ENCODE measurements around the gene LRP11. TPM values are rescaled to one million over a fixed set of nuclear protein-coding genes. Genes with fewer than 3 reads are reported as not detected.

LRP11 gene
- total and polyA plus RNA-seq, 9 of the 15 experiments (the other 6 are each of a cell fraction or from before 2014, with no cell fraction given): 0.51 to 3.5 (median 2.4) TPM

- Histone ChIP-seq H3K79me2 (ENCODE audit: control insufficient read depth, insufficient read depth, low read length) (no peaks in the 10 kb centered on the region), H3K27me3 (ENCODE audit: control insufficient read depth in 2 of 2, insufficient read depth in 2 of 2, low read length in 2 of 2) (peaks cover 62 to 63% of the 10 kb centered on the region in 2 experiments; a peak in 4 of 5 replicates), H2AFZ (ENCODE audit: low read depth, low read length) (no peak overlapping the region), H3K9me3 (replicated peaks; ENCODE audit: control insufficient read depth, insufficient read depth, low read depth, low read length) (no peaks in the 10 kb centered on the region), H4K20me1 (replicated peaks; ENCODE audit: control insufficient read depth, insufficient read depth, low read length) (no peaks in the 10 kb centered on the region), H3K4me2 (ENCODE audit: insufficient read depth, low read length) (no peak overlapping the region), H3K4me1 (replicated peaks in 1 of 2; ENCODE audit: control insufficient read depth in 2 of 2, insufficient read depth in 2 of 2, low read length in 2 of 2) (no peaks in the 10 kb centered on the region), H3K4me3 (no peak overlapping the region), H3K9me1 (ENCODE audit: control insufficient read depth, insufficient read depth, low read length) (no peaks in the 10 kb centered on the region), H3K9ac (ENCODE audit: insufficient read depth in 1 of 2, low read depth in 2 of 2, low read length in 2 of 2) (0 out of 4 replicates have a peak overlapping the region, but pooled peaks of 1 of the 2 experiments have one; percentile 4), H3K27ac (ENCODE audit: extremely low read depth, low read depth, low read length) (no peak overlapping the region), H3K36me3 (ENCODE audit: control insufficient read depth, insufficient read depth, low read length) (no peaks in the 10 kb centered on the region)
- WGBS (ENCODE audit: insufficient coverage, low coverage, missing lambda C conversion rate): 9% methylated on average over 7 of the region's 7 CpGs
- ATAC-seq: no peak
- intact Hi-C loops (cut with micrococcal nuclease) (no loop called here), in situ Hi-C loops (cut with MboI) (no loop called here)
- no TSS peak for BruUV-seq (replicated peaks)
- TF ChIP-seq, protein P1, sequence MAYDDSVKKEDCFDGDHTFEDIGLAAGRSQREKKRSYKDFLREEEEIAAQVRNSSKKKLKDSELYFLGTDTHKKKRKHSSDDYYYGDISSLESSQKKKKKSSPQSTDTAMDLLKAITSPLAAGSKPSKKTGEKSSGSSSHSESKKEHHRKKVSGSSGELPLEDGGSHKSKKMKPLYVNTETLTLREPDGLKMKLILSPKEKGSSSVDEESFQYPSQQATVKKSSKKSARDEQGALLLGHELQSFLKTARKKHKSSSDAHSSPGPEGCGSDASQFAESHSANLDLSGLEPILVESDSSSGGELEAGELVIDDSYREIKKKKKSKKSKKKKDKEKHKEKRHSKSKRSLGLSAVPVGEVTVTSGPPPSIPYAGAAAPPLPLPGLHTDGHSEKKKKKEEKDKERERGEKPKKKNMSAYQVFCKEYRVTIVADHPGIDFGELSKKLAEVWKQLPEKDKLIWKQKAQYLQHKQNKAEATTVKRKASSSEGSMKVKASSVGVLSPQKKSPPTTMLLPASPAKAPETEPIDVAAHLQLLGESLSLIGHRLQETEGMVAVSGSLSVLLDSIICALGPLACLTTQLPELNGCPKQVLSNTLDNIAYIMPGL (CRISPR knock-in tag; IDR thresholded peaks at IDR 0.05): no peak
- TF ChIP-seq NFIC (IDR thresholded peaks at IDR 0.05): peak; percentile 65
- no peak for FAIRE-seq
- CTCF ChIA-PET (ENCODE audit: low intra/inter-chr PET ratio): no interaction called here
- no peak for DNase-seq (ENCODE audit: extremely low read depth in 1 of 4, low spot score in 3 of 4)
- POLR2A ChIA-PET: interaction anchor here (0.9 kb wide), 1 partner anchor 12 kb away, joined by 3 read pairs; no protein-coding TSS in a partner anchor
These were observed 20.5 kb upstream of the LRP11 start for GRCh38 chr6:149884617-149885016.

GRCh38 chr6:149884215-149884614, 20.1 kb upstream of the LRP11 start:
- Histone ChIP-seq H3K9ac (ENCODE audit: insufficient read depth in 1 of 2, low read depth in 2 of 2, low read length in 2 of 2) (peak overlapping the region in 1 of 2 experiments; percentile 49; a peak in 1 of 4 replicates), H2AFZ (ENCODE audit: low read depth, low read length) (no peak overlapping the region), H3K79me2 (ENCODE audit: control insufficient read depth, insufficient read depth, low read length) (no peaks in the 10 kb centered on the region), H3K27ac (ENCODE audit: extremely low read depth, low read depth, low read length) (no peak overlapping the region), H3K9me3 (replicated peaks; ENCODE audit: control insufficient read depth, insufficient read depth, low read depth, low read length) (no peaks in the 10 kb centered on the region), H3K4me3 (no peak overlapping the region), H3K4me2 (ENCODE audit: insufficient read depth, low read length) (no peak overlapping the region; the same call in 1 of the 2 replicates), H3K4me1 (replicated peaks in 1 of 2; ENCODE audit: control insufficient read depth in 2 of 2, insufficient read depth in 2 of 2, low read length in 2 of 2) (no peaks in the 10 kb centered on the region), H3K9me1 (ENCODE audit: control insufficient read depth, insufficient read depth, low read length) (no peaks in the 10 kb centered on the region), H3K36me3 (ENCODE audit: control insufficient read depth, insufficient read depth, low read length) (no peaks in the 10 kb centered on the region), H4K20me1 (replicated peaks; ENCODE audit: control insufficient read depth, insufficient read depth, low read length) (no peaks in the 10 kb centered on the region), H3K27me3 (ENCODE audit: control insufficient read depth in 2 of 2, insufficient read depth in 2 of 2, low read length in 2 of 2) (peaks cover 58 to 59% of the 10 kb centered on the region in 2 experiments; a peak in 4 of 5 replicates)
- ATAC-seq: peak; percentile 80
- ChIA-PET POLR2A (interaction anchor here (0.6 to 0.9 kb wide), 3 partner anchors 12 to 63 kb away, joined by 3 to 4 read pairs (median 3); no protein-coding TSS in a partner anchor), CTCF (ENCODE audit: low intra/inter-chr PET ratio) (no interaction called here)
- WGBS (ENCODE audit: insufficient coverage, low coverage, missing lambda C conversion rate): 7% methylated on average over 11 of the region's 11 CpGs
- peak in 1 of 4 experiments; percentile 27 for DNase-seq (ENCODE audit: extremely low read depth in 1 of 4, low spot score in 3 of 4)
- no TSS peak for BruUV-seq (replicated peaks)
- FAIRE-seq: no peak
- intact Hi-C loops (cut with micrococcal nuclease) (no loop called here), in situ Hi-C loops (cut with MboI) (no loop called here)
- TF ChIP-seq ZNF76 (CRISPR knock-in tag; IDR thresholded peaks at IDR 0.05; ENCODE audit: borderline replicate concordance): no peak
- TF ChIP-seq TAL1 (IDR thresholded peaks at IDR 0.05): no peak
- TF ChIP-seq, protein P2, sequence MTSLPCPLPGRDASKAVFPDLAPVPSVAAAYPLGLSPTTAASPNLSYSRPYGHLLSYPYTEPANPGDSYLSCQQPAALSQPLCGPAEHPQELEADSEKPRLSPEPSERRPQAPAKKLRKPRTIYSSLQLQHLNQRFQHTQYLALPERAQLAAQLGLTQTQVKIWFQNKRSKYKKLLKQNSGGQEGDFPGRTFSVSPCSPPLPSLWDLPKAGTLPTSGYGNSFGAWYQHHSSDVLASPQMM (CRISPR knock-in tag; IDR thresholded peaks at IDR 0.05): no peak
- TF ChIP-seq, protein P3, sequence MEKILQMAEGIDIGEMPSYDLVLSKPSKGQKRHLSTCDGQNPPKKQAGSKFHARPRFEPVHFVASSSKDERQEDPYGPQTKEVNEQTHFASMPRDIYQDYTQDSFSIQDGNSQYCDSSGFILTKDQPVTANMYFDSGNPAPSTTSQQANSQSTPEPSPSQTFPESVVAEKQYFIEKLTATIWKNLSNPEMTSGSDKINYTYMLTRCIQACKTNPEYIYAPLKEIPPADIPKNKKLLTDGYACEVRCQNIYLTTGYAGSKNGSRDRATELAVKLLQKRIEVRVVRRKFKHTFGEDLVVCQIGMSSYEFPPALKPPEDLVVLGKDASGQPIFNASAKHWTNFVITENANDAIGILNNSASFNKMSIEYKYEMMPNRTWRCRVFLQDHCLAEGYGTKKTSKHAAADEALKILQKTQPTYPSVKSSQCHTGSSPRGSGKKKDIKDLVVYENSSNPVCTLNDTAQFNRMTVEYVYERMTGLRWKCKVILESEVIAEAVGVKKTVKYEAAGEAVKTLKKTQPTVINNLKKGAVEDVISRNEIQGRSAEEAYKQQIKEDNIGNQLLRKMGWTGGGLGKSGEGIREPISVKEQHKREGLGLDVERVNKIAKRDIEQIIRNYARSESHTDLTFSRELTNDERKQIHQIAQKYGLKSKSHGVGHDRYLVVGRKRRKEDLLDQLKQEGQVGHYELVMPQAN (IDR thresholded peaks at IDR 0.05; ENCODE audit: borderline replicate concordance): no peak
- no peak for TF ChIP-seq ZNF354B (CRISPR knock-in tag; IDR thresholded peaks at IDR 0.05)
- TF ChIP-seq IRF2 (CRISPR knock-in tag; IDR thresholded peaks at IDR 0.05): no peak
- no peak for TF ChIP-seq TAF1 (IDR thresholded peaks at IDR 0.05; ENCODE audit: control insufficient read depth, extremely low read depth, insufficient read depth, low read length, severe bottlenecking)
